H1 (cell line): ENCODE measurements around the gene DDC.

Experiments
- RAD21 ChIP-seq, 2 experiments: IDR thresholded peaks in 1 of 2; conservative IDR thresholded peaks in 1 of 2; 2 replicates each; pipeline ENCODE4 v1.6.1; 2011; ENCODE audit warnings: low read depth in 2 of 2, low read length in 2 of 2, improper control_type of control experiment in 1 of 2, inconsistent platforms in 1 of 2, mild to moderate bottlenecking in 1 of 2, moderate library complexity in 1 of 2
- TF ChIP-seq, protein P1 (sequence below), 3 experiments: IDR thresholded peaks; 1 replicate in 2 of 3; 2 replicates in 1 of 3; pipeline versions ENCODE4 v1.5.1 to v1.6.1; 2011; ENCODE audit warnings: low read length in 3 of 3, mild to moderate bottlenecking in 3 of 3, inconsistent platforms in 2 of 3, low read depth in 1 of 3, moderate library complexity in 1 of 3; ENCODE audit not compliant: insufficient read depth in 1 of 3; ENCODE audit errors: control extremely low read depth in 1 of 3

DNA sequence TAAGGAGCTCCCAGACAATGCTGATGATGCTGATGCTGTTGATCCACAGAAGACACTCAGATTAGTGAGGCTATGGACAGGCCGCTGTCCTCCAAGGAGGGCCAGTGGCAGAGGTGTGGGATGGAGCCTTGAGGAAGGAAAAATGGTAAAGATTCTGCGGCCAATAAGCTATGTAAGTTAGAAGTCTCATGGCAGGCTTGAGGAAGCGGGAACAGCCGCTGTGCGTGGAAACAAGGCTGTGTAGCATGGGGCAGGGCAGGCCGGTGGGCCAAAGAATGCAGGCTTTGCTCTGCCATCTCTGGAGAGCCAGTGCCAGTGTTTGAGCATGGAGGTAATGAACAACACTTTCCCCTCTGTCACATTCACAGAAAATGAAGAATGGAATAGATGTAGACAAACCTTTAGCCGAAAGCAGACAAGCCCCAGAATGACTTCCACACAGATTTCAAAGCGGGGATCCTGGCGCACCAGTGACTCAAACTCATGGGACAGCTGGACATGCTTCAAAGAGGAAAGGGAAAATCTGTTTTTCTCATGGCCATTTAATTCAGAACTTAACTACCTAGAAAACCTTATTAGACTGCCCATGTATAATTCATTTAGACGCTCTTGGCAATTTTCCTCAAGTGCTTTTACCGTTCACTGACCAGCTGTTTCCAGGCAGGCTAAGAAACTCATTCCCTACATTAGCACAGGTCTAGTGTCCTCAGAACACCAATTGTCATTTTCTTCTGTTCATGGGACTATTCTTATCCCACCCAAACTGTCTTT is 98.2 kb downstream of the DDC start:
- no peak for TF ChIP-seq RAD21 (IDR thresholded peaks at IDR 0.05 in 1 of 2, conservative IDR thresholded peaks at IDR 0.05 in 1 of 2; ENCODE audit: low read depth in 2 of 2, low read length in 2 of 2)
- TF ChIP-seq, protein P1, sequence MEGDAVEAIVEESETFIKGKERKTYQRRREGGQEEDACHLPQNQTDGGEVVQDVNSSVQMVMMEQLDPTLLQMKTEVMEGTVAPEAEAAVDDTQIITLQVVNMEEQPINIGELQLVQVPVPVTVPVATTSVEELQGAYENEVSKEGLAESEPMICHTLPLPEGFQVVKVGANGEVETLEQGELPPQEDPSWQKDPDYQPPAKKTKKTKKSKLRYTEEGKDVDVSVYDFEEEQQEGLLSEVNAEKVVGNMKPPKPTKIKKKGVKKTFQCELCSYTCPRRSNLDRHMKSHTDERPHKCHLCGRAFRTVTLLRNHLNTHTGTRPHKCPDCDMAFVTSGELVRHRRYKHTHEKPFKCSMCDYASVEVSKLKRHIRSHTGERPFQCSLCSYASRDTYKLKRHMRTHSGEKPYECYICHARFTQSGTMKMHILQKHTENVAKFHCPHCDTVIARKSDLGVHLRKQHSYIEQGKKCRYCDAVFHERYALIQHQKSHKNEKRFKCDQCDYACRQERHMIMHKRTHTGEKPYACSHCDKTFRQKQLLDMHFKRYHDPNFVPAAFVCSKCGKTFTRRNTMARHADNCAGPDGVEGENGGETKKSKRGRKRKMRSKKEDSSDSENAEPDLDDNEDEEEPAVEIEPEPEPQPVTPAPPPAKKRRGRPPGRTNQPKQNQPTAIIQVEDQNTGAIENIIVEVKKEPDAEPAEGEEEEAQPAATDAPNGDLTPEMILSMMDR (IDR thresholded peaks at IDR 0.05; ENCODE audit: control extremely low read depth in 1 of 3, insufficient read depth in 1 of 3, low read depth in 1 of 3, low read length in 3 of 3), result no peak
